Activated CD8-positive, alpha-beta T cell treated with anti-CD3 and anti-CD28 coated beads for 36 hours (primary cell): ENCODE data around the gene RAB12. TPM values are rescaled to one million over a fixed set of nuclear protein-coding genes. Genes with fewer than 3 reads are reported as not detected.

ENCODE experiments used
- ATAC-seq: fragments of 200-7000 bp; cut with Tn5 transposase; one replicate; pipeline ENCODE4 v1.10.0; 2021; ENCODE audit warnings: mild to moderate bottlenecking, moderate library complexity
- CTCF ChIA-PET: fragments of 350-600 bp; sonication (Branson Sonifier 250); formaldehyde crosslinking; loops from one replicate; lab custom pipeline; 2021; ENCODE audit warnings: antibody characterized with exemption; lab: Charles Lee
- POLR2A ChIA-PET: fragments of 350-600 bp; sonication (Branson Sonifier 250); formaldehyde crosslinking; loops from one replicate; lab custom pipeline; 2021; ENCODE audit warnings: antibody characterized with exemption; lab: Charles Lee
- DNase-seq: peaks from one replicate; pipeline ENCODE4 v3.0.0-alpha.2; 2020
- H3K27ac Mint-ChIP-seq: one replicate; pipeline ENCODE4 v1.8.0; 2021; ENCODE audit warnings: mild to moderate bottlenecking, mixed read lengths
- H3K27me3 Mint-ChIP-seq: one replicate; pipeline ENCODE4 v1.8.0; 2021; ENCODE audit warnings: mixed read lengths
- H3K36me3 Mint-ChIP-seq: one replicate; pipeline ENCODE4 v1.8.0; 2021; ENCODE audit warnings: low read depth, mixed read lengths
- H3K4me1 Mint-ChIP-seq: one replicate; pipeline ENCODE4 v1.8.0; 2021; ENCODE audit warnings: low read depth, mixed read lengths
- H3K4me3 Mint-ChIP-seq: one replicate; pipeline ENCODE4 v1.8.0; 2021; ENCODE audit warnings: mild to moderate bottlenecking, moderate library complexity, mixed read lengths
- H3K9me3 Mint-ChIP-seq: one replicate; pipeline ENCODE4 v1.8.0; 2021; ENCODE audit warnings: mixed read lengths
- intact Hi-C: fragments of 100-400 bp; cut with micrococcal nuclease; formaldehyde crosslinking; loops from one replicate; pipeline ENCODE4 v1.10.0; 2022
- total RNA-seq, 2 experiments: library from RNA; stranded (reverse); gene quantifications; one replicate each; pipeline ENCODE4 v1.2.3, GENCODE V29; 2021
- TF ChIP-seq, protein P1 (sequence below): fragments of 200-600 bp; IDR thresholded peaks from one replicate; pipeline ENCODE4 v1.8.0; 2022; ENCODE audit warnings: antibody characterized with exemption, mild to moderate bottlenecking

Gene RAB12
- total RNA-seq, 2 experiments from 2014 or later: 11.9 to 13.7 TPM

DNA sequence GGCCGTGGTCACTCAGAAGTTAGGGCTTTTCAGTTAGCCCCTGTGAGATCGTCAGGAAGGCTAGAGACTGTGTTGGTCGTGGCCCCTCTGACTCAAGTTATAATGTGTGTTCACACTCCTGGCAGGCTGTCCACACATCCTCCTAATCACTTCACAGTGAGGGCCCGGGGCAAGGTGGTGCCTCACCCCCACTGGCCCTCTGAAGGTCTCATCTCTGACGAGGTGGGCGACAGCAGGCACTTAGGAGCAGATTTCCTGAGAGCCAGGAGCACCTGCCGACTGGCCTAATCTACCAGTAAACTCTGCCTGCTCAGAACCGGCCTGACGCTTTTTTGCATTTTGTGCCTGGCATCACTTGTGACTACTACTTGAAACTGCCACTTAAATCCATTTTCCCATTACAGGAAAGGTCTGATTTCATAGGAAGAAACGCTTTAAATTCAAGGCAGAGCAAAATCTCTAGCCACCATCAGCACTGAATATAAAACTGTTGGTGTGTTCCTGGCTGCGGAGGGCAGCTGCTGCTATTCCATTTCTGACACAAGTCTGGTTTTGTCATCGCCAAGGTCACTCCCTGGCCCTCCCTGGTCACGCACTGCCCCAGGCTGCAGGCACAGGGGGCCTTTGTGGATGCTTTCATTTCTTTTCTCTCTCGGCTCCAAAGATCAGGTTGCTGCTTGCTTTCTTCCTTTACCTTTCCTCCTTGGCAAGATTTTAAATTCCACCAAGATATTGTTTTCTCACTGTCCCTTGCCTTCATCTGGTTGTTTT lies 48.0 kb downstream of the RAB12 start:
- no peak overlapping the region for H3K27ac Mint-ChIP-seq
- H3K4me1 Mint-ChIP-seq: no peaks in the 10 kb centered on the region
- peaks cover 6% of the 10 kb centered on the region for H3K27me3 Mint-ChIP-seq
- ChIA-PET CTCF (interaction anchor here (0.9 to 3.5 kb wide), 4 partner anchors 15 to 331 kb away, joined by 3 to 14 read pairs (median 4); no protein-coding TSS in a partner anchor), POLR2A (interaction anchor here (0.6 kb wide), 1 partner anchor 18 kb away, joined by 3 read pairs; no protein-coding TSS in a partner anchor)
- no peaks in the 10 kb centered on the region for H3K9me3 Mint-ChIP-seq
- ATAC-seq: no peak
- TF ChIP-seq, protein P1, sequence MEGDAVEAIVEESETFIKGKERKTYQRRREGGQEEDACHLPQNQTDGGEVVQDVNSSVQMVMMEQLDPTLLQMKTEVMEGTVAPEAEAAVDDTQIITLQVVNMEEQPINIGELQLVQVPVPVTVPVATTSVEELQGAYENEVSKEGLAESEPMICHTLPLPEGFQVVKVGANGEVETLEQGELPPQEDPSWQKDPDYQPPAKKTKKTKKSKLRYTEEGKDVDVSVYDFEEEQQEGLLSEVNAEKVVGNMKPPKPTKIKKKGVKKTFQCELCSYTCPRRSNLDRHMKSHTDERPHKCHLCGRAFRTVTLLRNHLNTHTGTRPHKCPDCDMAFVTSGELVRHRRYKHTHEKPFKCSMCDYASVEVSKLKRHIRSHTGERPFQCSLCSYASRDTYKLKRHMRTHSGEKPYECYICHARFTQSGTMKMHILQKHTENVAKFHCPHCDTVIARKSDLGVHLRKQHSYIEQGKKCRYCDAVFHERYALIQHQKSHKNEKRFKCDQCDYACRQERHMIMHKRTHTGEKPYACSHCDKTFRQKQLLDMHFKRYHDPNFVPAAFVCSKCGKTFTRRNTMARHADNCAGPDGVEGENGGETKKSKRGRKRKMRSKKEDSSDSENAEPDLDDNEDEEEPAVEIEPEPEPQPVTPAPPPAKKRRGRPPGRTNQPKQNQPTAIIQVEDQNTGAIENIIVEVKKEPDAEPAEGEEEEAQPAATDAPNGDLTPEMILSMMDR: no peak
- no peak overlapping the region for H3K4me3 Mint-ChIP-seq
- no peaks in the 10 kb centered on the region for H3K36me3 Mint-ChIP-seq
- intact Hi-C loops: no loop called here
- no peak for DNase-seq

DNA sequence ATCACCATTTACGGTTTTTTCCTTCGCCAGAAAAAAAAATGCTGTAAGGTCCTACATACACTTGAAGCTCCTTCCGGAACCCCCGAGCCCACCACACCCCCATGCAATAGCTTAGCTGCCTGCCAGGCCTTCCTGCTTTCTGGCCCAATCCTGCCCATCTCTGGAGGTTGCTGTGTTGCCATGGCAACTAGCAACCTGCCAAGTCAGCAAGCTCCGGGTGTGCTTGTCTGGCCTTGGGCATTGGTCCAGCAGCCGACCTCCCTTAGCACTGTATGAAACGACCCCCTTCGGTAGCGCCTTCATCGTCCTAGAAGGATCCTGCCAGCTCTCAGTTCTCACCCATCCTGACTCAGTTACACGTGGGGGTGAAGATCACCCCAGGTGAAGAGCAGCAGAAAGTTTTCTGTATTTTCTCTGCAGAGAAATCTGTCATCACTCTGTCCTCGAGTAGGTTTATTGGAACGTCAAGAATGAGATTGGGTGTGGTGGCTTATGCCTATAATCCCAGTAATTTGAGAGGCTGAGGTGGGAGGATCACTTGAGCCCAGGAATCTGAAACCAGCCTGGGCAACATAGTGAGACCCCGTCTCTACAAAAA lies 48.7 kb downstream of the RAB12 start:
- Mint-ChIP-seq H3K36me3 (no peaks in the 10 kb centered on the region), H3K27ac (no peak overlapping the region), H3K4me1 (no peaks in the 10 kb centered on the region), H3K27me3 (peaks cover 7% of the 10 kb centered on the region), H3K4me3 (no peak overlapping the region), H3K9me3 (no peaks in the 10 kb centered on the region)
- ATAC-seq: no peak
- TF ChIP-seq, protein P1: no peak
- DNase-seq: no peak
- intact Hi-C loops: no loop called here
- ChIA-PET POLR2A (interaction anchor here (0.6 kb wide), 1 partner anchor 18 kb away, joined by 3 read pairs; no protein-coding TSS in a partner anchor), CTCF (interaction anchor here (0.9 kb wide), 1 partner anchor 330 kb away, joined by 3 read pairs; no protein-coding TSS in a partner anchor)

DNA sequence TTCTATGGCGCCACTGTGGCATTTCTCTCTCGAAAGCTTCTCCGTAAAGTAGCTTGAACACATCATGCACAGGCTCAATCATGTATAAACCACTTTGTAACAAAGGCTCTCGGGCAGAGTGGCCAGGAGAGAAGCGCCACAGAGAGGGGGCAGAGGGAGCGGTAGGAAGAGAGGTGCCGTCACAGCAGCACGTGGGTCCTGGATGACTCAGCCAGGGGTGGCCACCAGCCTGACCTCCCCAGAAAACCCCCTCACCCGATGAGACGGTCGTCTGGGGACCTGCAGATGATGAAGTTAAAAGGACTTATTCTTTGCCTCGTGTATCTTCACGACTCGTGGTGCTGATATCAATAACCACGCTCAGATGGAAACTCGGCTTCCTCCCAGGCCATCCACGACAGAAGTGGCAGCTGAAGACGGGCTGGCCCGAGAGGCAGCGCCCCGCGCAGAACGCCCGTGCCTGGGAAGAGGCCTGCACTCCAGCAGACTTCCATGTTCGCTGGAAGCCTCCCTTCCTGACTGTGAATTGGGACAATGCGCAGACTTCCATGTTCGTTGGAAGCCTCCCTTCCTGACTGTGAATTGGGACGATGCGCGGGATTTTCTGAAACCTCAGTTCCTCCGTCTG lies 49.7 kb downstream of the RAB12 start:
- Mint-ChIP-seq H3K4me1 (no peaks in the 10 kb centered on the region), H3K36me3 (no peaks in the 10 kb centered on the region), H3K27me3 (peaks cover 11% of the 10 kb centered on the region), H3K4me3 (no peak overlapping the region), H3K27ac (no peak overlapping the region), H3K9me3 (no peaks in the 10 kb centered on the region)
- intact Hi-C loops: no loop called here
- TF ChIP-seq, protein P1: no peak
- no peak for DNase-seq
- ATAC-seq: no peak
- CTCF ChIA-PET: interaction anchor here (0.9 kb wide), 1 partner anchor 37 kb away, joined by 3 read pairs; no protein-coding TSS in a partner anchor
- POLR2A ChIA-PET: no interaction called here

DNA sequence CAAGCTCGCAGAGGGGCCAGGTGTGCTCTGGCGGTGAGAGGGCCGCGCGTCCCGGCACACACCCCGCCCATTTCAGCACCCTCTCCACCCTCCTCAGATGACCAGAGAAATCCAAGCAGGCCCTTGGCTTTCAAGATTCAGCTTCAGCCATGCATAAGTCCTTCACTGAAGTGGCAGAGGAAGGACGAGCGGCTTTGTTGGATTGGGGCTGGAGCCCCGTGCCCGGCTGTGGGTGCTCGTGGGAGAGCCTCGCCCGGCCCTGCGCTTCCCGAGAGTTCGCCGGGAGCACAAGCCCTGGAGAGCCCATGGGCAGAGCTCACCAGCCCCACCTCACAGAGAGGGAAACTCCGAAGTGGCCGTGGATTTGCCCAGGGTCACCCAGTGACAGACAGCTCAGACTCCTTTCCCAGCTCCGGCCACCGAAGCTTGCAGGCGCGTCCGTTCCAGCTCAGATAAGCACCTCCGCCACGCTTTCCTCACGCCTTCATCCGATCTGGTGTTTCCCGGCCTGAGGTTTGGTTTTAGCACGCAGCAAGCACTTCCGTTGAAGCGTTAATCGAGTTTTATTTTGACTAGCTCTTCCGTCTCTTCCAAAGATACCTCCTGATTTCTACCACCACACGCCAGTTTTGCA lies 50.5 kb downstream of the RAB12 start:
- H3K36me3 Mint-ChIP-seq: no peaks in the 10 kb centered on the region
- H3K4me1 Mint-ChIP-seq: no peaks in the 10 kb centered on the region
- H3K27ac Mint-ChIP-seq: no peak overlapping the region
- H3K4me3 Mint-ChIP-seq: no peak overlapping the region
- no peak for ATAC-seq
- H3K27me3 Mint-ChIP-seq: peaks cover 7% of the 10 kb centered on the region
- H3K9me3 Mint-ChIP-seq: no peaks in the 10 kb centered on the region
- ChIA-PET POLR2A (no interaction called here), CTCF (interaction anchor here (0.6 to 1.3 kb wide), 4 partner anchors 12 to 328 kb away, joined by 3 to 5 read pairs (median 4); no protein-coding TSS in a partner anchor)
- TF ChIP-seq, protein P1: no peak
- intact Hi-C loops: no loop called here
- no peak for DNase-seq
